ELR (cell line): Measurements from ENCODE around the gene OR6B2.

ENCODE experiments used
- DNase-seq: peaks from one replicate; pipeline ENCODE4 v3.0.0-alpha.2; 2015; ENCODE audit warnings: low read depth

Gene OR6B2

GRCh38 chr2:240041363-240041762 lies 11.1 kb upstream of the OR6B2 start:
- DNase-seq = no peak

- no peak for DNase-seq
These were observed 7.1 kb upstream of the OR6B2 start for GRCh38 chr2:240037358-240037757.

GRCh38 chr2:240033330-240033678 lies 3.1 kb upstream of the OR6B2 start:
- no peak for DNase-seq

- no peak for DNase-seq
These were observed 2.4 kb upstream of the OR6B2 start for GRCh38 chr2:240032406-240033329.

- peak; percentile 26 for DNase-seq
These were observed 5.5 kb downstream of the OR6B2 start for GRCh38 chr2:240024766-240025165.

- DNase-seq = no peak
These were observed 6.4 kb downstream of the OR6B2 start for GRCh38 chr2:240023792-240024191.

- DNase-seq = peak; percentile 72
These were observed 8.6 kb downstream of the OR6B2 start for GRCh38 chr2:240021488-240022104.

GRCh38 chr2:240018071-240018750 lies 12.0 kb downstream of the OR6B2 start:
- DNase-seq = no peak

GRCh38 chr2:240014327-240014726 lies 15.9 kb downstream of the OR6B2 start:
- DNase-seq = no peak

- DNase-seq = peak; percentile 42
These were observed 16.9 kb downstream of the OR6B2 start for GRCh38 chr2:240013343-240013742.

GRCh38 chr2:240002983-240003382 lies 27.2 kb downstream of the OR6B2 start:
- DNase-seq = no peak

GRCh38 chr2:240000671-240001070 lies 29.6 kb downstream of the OR6B2 start:
- DNase-seq = no peak

- no peak for DNase-seq
These were observed 32.4 kb downstream of the OR6B2 start for GRCh38 chr2:239997686-239998409.

GRCh38 chr2:239994086-239994485 lies 36.1 kb downstream of the OR6B2 start:
- no peak for DNase-seq

- no peak for DNase-seq
These were observed 36.9 kb downstream of the OR6B2 start for GRCh38 chr2:239993291-239993690.

- DNase-seq = peak; percentile 70
These were observed 38.4 kb downstream of the OR6B2 start for GRCh38 chr2:239991689-239992314.

- no peak for DNase-seq
These were observed 39.3 kb downstream of the OR6B2 start for GRCh38 chr2:239990966-239991365.

- no peak for DNase-seq
These were observed 44.9 kb downstream of the OR6B2 start for GRCh38 chr2:239985356-239985755.

- no peak for DNase-seq
These were observed 45.6 kb downstream of the OR6B2 start for GRCh38 chr2:239984421-239985194.

GRCh38 chr2:239983004-239983778 lies 47.0 kb downstream of the OR6B2 start:
- no peak for DNase-seq
